ENCODE measurements around the gene RFT1.

- TF ChIP-seq CTCF (conservative IDR thresholded peaks at IDR 0.05 in 1 of 2, IDR thresholded peaks at IDR 0.05 in 1 of 2; ENCODE audit: extremely low read depth in 1 of 2, insufficient read depth in 1 of 2, low read depth in 1 of 2, low read length in 2 of 2) = peak; percentile 85 to 92
- no peak for TF ChIP-seq EZH2 (IDR thresholded peaks at IDR 0.05; ENCODE audit: borderline replicate concordance, low read length)
Measured at GRCh38 chr3:53114011-53114400, 16.2 kb downstream of the RFT1 start.

All from mammary epithelial cell (primary cell).